Testis (tissue), 2 donors: ENCODE results near the gene PTRH2.

Experiments
- POLR2A ChIP-seq: fragments of 450-650 bp; IDR thresholded peaks from one replicate; pipeline ENCODE4 v1.6.1; 2017; ENCODE audit warnings: antibody characterized with exemption, mild to moderate bottlenecking, moderate library complexity
- TF ChIP-seq, protein P1 (sequence below), 3 experiments: fragments of 450-650 bp in 2 of 3; fragments of 200-600 bp in 1 of 3; sonication (generic) in 1 of 3; IDR thresholded peaks; one replicate each; pipeline ENCODE4 v1.5.1; 2016 to 2019; ENCODE audit warnings: antibody characterized with exemption in 3 of 3, mild to moderate bottlenecking in 2 of 3, moderate library complexity in 1 of 3

DNA sequence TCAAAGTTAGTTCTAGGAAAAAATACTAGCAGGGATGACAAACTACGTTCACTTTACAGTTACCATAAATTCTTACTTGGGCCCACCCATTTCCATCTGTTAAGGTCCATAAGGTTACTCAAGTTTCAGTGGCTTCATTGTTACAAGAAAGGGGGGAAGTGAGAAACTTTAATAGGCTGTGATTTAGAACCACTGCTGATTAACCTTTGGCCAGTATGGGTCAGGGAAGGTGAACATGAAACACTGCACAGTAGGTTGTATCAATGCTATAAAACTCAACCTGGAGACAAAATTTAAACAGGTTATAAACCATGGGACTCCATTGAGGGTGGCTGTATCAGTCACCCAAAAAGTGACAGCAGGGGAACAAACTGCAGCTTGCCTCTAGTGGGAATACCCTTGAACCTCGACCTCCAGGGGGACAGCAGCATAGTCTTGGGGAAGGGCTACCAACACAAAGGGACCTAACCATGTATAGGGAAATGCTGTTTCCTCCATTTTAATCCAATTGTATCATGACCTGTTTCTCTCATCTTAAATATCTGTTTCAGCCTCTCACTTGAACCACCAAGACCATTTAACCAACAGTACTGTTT is 10.4 kb downstream of the PTRH2 start:
- TF ChIP-seq, protein P1, sequence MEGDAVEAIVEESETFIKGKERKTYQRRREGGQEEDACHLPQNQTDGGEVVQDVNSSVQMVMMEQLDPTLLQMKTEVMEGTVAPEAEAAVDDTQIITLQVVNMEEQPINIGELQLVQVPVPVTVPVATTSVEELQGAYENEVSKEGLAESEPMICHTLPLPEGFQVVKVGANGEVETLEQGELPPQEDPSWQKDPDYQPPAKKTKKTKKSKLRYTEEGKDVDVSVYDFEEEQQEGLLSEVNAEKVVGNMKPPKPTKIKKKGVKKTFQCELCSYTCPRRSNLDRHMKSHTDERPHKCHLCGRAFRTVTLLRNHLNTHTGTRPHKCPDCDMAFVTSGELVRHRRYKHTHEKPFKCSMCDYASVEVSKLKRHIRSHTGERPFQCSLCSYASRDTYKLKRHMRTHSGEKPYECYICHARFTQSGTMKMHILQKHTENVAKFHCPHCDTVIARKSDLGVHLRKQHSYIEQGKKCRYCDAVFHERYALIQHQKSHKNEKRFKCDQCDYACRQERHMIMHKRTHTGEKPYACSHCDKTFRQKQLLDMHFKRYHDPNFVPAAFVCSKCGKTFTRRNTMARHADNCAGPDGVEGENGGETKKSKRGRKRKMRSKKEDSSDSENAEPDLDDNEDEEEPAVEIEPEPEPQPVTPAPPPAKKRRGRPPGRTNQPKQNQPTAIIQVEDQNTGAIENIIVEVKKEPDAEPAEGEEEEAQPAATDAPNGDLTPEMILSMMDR (IDR thresholded peaks at IDR 0.05), result no peak
- TF ChIP-seq POLR2A, result no peak
